Brain pericyte (primary cell): ENCODE data around the gene DOCK10.

ENCODE experiments used
- DNase-seq: peaks from one replicate; pipeline ENCODE4 v3.0.0-alpha.2; 2012; ENCODE audit warnings: low read depth, low spot score

Gene DOCK10

GRCh38 chr2:224976629-224977525, 65.4 kb downstream of the DOCK10 start:
- no peak for DNase-seq

- no peak for DNase-seq
Observed at GRCh38 chr2:224975761-224976160, 66.5 kb downstream of the DOCK10 start.

- DNase-seq, result no peak
Observed at GRCh38 chr2:224973112-224974016, 68.9 kb downstream of the DOCK10 start.

- DNase-seq, result no peak
Observed at GRCh38 chr2:224971214-224971613, 71.1 kb downstream of the DOCK10 start.

- DNase-seq, result no peak
Observed at GRCh38 chr2:224970311-224970710, 72.0 kb downstream of the DOCK10 start.

GRCh38 chr2:224969633-224970260, 72.5 kb downstream of the DOCK10 start:
- DNase-seq, result no peak

- DNase-seq, result no peak
Observed at GRCh38 chr2:224969095-224969494, 73.2 kb downstream of the DOCK10 start.

GRCh38 chr2:224968051-224968450, 74.2 kb downstream of the DOCK10 start:
- DNase-seq, result no peak

- DNase-seq, result no peak
Observed at GRCh38 chr2:224966613-224967012, 75.7 kb downstream of the DOCK10 start.

GRCh38 chr2:224959556-224959955, 82.7 kb downstream of the DOCK10 start:
- no peak for DNase-seq

- DNase-seq, result no peak
Observed at GRCh38 chr2:224958873-224959272, 83.4 kb downstream of the DOCK10 start.

GRCh38 chr2:224958462-224958857, 83.8 kb downstream of the DOCK10 start:
- no peak for DNase-seq

- DNase-seq, result no peak
Observed at GRCh38 chr2:224957540-224958461, 84.5 kb downstream of the DOCK10 start.

GRCh38 chr2:224956706-224957105, 85.6 kb downstream of the DOCK10 start:
- DNase-seq, result no peak

- no peak for DNase-seq
Observed at GRCh38 chr2:224954980-224955379, 87.3 kb downstream of the DOCK10 start.

GRCh38 chr2:224952936-224953657, 89.2 kb downstream of the DOCK10 start:
- DNase-seq, result no peak

GRCh38 chr2:224951723-224952481, 90.4 kb downstream of the DOCK10 start:
- DNase-seq, result no peak

- no peak for DNase-seq
Observed at GRCh38 chr2:224948859-224949258, 93.4 kb downstream of the DOCK10 start.

- DNase-seq, result no peak
Observed at GRCh38 chr2:224948005-224948404, 94.3 kb downstream of the DOCK10 start.
